Inflammatory macrophage treated with lipopolysaccharide for 1 hour (primary cell): ENCODE results near the gene MRGPRG.

ENCODE experiments used
- DNase-seq, 2 donors: peaks; one replicate each; pipeline ENCODE4 v3.0.0-alpha.2; 2020 to 2022

MRGPRG gene

DNA sequence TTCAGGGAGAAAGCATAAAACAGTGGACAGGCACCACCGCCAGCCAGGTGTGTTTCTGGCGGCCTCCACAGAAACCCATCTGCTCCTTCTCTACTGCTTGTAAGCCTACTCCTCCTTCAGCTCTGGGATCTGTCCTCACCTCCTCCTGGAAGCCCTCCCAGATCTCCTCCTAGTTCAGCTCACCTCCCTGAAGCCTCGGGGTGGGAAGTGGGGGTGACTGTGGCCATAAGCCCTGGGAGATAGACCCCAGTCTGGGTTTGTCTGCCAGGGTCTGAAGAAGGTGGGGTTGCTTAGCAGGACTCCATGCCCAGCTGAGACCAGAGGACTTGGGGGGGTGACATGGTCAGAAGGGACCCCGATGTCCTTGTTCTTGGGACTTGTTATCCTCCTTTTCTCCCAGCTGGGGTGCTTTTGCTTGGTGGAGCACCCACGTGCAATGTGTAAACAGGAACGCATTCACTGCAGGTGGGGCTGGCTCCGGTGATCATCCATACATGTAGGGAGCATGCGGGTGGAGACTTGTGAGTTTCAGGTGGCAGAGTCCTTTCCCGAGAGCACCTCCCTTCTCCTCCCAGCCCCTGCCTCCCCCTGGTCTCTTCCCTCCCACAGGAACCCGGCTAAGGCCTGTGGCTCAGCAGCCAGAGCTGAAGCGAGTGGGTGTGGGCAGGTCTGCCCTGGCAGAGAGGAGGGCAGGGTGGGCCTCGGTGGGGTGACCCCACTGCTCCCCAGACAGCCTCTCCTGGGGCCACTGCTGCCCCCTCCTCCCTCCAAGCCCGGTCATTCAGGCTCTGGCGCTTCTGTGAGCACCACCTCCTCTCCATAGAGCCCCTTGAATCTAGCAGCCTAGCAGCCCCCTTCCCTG is 25.9 kb downstream of the MRGPRG start:
- no peak for DNase-seq

DNA sequence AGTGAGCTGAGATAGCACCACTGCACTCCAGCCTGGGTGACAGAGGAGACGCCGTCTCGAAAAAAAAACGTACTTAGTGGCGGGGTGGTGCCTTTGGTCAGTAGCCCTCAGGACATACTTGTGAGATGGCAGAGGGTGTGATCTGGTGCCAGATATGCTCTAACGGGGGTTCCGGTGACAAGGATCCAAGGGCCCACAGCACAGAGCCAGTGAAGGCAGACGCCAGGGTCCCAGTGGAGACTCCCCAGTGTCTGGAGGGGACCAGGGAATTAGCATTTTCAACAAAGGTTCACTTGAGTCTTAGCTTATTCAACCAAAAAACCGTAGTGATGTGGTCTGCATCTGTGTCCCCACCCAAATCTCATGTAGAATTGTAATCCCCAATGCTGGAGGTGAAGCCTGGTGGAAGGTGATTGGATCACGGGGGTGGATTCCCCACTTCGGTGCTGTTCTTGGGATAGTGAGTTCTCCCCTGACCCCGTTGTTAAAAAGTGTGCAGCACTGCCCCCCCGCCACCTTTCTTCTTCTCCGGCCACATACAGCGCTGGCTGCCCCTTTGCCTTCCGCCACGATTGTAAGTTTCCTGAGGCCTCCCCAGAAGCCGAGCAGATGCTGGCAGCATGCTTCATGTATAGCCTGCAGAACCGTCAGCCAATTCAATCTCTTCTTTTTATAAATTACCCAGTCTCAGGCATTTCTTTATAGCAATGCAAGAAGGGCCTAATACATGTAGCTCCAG is 26.9 kb downstream of the MRGPRG start:
- DNase-seq, result no peak

DNA sequence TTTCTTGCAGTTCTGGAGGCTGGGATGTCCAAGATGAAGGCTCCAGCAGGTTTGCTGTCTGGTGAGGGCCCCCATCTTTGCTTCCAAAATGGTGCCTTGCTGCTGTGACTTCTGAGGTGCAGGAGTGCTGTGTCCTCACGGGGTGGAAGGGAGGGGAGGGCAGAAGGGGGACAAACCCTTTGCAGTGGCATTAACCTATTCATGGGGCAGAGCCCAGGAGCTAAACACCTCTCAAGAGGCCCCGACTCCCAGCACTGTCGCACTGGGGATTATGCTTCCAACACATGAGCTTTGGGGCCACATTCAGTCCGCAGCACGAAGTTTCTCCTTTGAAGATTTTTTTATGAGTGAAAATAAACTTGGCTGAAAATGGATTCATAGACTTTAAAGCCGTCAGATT is 28.0 kb downstream of the MRGPRG start:
- no peak for DNase-seq

DNA sequence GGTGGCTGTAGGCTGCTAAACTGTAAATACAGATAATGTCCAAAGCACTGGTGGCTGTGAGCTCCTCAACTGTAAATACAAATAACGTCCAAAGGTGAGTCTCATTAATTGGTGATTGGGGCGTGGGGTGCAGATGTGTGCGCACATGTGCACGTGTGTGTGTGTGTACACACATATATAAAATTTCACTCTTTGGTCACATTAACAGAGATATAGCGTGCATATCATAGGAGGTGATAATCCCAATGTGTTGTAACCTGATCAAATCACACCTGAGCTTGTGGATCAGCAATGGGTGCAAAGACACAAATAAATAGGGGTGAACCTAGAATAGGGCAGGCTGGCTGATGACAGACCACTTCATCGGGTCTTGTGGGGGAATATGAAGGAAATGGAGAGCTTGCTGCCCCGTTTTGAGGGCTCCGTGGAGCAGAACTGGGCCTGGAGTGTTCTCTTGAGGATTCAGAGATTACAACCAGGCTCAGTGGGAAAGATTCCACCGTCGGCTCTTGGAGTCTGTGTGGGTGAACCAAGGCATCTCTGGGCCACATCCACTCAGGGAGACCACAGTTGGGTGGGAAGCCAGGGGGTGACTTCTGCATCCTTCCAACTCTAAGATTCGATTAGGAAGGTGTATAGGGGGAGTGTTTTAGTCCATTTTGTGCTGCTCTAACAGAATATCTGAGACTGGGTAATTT is 28.6 kb downstream of the MRGPRG start:
- no peak for DNase-seq

DNA sequence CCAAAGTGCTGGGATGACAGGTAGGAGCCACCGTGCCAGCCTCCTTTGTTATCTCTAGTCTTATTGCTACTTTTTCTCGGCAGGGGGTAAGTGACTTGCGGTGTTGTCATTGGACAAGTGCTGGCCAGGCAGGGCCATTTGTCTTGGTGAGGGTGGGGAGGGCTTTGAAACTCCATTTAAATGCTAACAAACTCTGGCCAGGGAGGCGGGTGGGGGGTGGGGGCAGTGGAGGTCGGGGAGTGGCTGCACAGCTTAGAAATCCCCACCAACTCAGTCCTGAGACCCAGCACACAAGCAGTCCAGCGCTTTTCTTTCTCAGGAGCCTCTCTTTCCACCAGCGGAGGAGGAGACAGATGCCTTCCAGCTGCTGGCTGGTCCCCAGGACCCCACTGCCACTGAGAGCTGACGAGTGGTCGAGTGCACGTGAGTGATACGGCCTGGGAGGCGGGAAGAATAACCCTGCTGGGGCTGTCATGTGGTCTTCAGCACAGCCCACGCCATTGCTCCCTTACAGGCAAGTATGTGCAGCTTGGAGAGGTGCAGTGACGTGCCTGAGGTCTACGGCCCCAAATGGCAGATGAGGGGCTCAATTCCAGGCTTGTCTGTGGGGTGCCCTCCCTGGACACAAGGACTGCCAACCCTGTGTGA is 29.3 kb downstream of the MRGPRG start:
- no peak for DNase-seq

DNA sequence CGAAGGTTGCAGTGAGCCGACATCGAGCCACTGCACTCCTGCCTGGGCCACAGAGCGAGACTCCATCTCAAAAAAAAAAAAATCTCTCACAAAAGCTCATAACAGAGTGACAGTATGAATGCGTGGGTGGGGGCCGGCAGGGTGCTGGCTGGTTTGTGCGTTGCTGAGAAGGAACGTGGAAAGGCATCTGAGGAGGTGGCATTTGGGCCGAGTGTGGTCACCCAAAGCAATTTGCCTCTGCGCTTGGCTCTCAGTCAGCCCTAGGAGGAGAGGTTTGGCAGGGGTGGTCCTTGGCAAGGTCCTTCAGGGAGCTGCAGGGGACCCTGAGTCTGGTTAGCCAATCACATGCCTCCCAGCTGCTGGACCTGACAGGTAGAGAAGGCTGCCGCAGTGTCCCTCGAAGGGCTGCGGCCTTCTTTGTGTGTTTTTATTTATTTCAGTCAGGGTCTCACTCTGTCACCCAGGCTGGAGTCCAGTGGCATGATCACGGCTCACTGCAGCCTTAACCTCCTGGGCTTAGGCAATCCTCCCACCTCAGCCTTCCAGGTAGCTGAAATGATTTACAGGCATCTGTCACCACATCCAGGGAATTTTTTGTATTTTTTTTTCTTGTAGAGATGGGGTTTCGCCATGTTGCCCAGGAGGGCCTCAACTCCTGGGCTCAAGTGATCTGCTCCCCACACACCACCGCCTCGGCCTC is 30.0 kb downstream of the MRGPRG start:
- DNase-seq, result no peak

DNA sequence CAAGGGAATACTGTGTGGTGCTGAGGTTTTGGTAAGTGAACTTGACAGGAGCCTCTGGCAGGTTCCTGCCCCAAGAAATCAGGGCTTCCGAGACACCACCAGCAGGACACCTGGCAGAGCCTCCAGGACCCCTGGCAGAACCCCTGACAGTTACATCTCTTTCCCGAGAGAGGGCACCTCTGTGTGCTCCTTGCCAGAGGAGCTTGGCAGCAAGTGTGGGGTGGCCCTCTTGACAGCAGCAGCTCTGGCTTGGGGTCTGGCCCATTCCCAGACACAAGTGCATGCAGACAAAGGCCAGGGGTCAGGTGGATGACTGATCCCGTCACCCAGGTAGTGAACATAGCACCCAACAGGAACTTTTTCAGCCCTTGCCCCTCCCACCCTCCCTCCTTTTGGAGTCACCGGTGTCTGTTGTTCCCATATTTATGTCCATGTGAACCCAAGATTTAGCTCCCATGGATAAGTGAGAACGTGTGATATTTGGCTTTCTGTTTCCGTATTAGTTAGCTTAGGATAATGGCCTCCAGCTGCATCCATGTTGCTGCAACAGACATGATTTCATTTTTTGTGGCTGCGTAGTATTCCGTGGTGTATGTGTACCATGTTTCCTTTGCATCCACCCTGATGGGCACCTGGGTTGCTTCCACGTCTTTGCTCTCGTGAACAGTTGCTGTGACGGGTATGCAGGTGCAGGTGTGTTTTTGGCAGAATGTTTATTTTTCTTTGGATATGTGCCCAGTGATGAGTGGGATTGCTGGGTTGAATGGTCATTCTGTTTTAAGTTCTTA is 32.3 kb downstream of the MRGPRG start:
- no peak for DNase-seq

DNA sequence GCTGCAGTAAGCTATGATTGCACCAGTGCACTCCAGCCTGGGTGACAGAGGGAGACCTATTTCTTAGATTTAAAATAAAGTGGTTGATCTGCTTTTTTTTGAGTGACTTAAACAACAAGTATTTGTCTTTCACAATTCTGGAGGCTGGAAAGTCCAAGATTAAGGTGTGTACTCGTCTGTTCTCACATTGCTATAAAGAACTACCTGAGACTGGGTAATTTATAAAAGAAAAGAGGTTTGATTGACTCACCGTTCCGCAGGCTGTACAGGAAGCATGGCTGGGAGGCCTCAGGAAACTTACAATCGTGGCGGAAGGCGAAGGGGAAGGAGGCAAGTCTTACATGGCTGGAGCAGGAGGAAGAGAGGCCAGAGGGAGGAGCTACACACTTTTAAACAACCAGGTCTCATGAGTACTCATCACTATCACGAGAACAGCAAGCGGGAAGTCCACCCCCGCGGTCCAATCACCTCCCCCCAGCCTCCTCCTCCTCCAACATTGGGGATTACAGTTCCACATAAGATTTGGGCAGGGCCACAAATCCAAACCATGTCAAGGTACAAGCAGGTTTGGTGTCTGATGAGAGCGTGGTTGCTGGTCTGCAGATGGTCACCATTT is 33.8 kb downstream of the MRGPRG start:
- peak in 1 of 2 donors; percentile 21 for DNase-seq

DNA sequence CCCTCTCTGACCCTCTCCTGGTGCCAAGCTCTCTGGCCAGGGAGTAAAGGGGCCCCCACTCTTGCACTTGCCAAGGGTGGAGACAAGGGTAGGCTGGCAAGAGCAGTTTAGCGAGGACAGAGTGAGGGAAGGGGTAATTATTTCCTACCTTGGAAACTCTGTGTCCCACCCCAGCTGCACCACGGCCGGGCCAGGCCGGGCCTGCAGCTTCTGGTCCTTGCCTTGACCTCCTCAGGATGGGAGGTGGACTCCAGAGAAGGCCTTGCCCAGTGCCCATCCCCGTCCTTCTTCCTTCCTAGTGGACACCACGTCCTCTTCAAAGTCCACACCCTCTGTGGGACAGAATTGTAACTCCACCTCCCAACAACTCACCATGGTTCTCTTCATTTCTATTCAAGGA is 35.1 kb downstream of the MRGPRG start:
- no peak for DNase-seq

DNA sequence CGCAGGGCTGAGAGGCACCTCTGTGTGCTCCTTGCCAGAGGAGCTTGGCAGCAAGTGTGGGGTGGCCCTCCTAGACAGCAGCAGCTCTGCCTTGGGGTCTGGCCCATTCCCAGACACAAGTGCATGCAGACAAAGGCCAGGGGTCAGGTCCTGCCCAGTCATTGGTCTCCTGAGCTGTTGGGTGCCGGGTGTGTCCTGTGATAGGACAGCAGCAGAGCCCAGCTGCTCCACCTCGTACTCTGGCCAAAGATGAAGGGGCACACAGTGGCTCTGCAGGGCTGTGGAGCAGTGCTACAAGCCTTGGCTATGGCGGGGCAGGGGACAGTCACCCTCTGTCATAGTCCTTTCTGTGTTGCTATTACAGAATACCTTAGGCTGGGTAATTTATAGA is 36.2 kb downstream of the MRGPRG start:
- DNase-seq, result no peak

DNA sequence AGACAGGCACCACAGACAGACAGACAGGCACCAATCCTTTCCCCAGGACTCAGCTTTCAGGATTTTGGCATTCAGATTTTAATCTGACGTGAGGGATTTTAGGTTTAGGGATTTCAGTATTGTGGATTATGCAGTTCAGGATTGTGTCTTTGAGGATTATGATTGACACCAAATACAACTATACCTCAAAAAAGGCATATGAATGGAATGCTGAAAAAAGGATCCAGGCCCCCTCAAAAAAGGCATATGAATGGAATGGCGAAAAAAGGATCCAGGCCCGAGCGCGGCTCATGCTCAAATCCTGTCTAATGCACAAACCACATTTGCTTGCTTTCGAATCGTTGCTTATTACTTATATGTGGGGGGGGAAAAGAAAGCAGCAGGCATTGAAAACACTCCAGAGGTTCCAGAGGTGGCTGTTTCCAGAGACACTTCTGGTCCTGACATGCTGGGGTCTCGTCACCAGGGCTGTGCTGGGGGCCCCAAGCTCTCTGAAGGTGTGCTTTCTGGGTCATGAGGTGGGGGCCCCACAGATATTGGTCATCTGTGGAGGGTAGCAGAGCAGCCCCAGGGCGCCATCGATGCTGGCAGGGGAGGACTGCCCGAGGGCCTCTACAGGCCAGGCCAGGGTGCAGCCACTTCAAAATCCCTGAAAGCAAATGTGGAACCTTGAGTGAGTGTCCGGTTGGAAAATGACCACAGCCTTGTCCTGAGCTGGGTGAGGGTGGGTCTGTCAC is 36.7 kb downstream of the MRGPRG start:
- no peak for DNase-seq

DNA sequence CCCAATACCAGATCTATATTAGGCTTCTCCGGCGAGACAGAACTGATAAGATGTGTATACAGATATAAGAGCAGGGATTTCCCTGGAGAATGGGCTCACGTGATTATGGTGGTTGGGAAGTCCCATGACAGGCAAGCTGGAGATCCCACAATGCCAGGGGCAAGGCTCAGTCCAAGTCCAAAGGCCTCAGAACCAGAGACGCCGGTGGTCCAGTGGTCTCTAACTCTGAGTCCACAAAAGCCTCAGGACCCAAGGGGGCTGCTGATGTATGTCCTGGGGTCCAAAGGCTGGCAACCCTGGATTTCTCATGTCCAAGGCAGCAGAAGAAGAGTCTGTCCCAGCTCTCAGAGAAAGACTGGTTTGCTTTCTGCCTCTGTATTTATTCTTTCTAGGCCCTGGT is 37.7 kb downstream of the MRGPRG start:
- no peak for DNase-seq

DNA sequence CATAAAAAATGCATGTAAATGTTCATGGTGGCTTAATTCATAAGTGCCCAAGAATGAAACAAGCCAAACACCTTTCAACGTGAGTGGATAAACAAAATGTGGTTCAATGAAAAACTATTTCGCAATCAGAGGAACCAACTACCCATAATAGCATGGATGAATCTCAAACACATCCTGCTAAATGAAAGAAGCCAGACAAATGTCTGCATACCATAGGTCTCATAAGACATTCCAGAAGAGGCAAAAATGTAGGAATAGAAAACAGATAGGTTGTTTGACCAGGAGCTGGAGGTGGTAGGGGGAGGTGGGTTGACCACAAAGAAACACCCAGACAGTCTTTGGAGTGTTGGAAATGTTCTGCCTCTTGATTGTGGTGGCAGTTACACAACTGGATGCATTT is 40.3 kb downstream of the MRGPRG start:
- no peak for DNase-seq

DNA sequence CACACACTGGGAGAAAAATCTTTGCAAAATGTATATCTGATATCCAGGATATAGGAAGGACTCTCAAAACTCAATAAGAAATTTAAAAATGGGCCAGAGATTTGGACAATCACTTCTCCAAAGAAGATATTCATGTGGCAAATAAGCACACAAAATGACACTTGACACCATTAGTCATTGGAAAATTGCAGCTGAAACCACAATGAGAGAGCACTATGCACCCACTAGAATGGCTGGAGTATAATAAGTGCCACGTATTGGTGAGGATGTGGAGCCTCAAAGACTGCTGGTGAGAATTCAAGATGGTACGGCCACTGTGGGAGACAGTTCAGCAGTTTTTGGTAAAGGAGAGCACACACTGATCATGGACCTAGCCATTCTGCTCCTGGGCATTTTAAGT is 40.7 kb downstream of the MRGPRG start:
- peak; percentile 68 to 85 for DNase-seq

DNA sequence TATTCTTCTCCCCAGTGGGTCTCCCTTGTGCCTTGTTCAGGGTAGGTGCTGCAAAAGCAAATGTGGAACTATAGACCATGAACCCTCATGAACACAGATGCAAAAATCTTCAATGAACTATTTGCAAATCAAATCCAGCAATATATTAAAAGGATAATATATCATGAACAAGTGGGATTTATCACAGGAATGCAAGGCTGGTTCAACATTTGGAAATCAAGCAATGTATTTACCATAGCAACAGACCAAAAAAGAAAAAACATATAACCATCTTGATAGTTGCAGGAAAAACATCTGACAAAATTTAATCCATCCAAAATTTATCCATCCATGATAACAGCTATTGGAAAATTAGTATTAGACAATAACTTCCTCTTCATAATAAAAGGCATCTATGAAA is 42.1 kb downstream of the MRGPRG start:
- no peak for DNase-seq

DNA sequence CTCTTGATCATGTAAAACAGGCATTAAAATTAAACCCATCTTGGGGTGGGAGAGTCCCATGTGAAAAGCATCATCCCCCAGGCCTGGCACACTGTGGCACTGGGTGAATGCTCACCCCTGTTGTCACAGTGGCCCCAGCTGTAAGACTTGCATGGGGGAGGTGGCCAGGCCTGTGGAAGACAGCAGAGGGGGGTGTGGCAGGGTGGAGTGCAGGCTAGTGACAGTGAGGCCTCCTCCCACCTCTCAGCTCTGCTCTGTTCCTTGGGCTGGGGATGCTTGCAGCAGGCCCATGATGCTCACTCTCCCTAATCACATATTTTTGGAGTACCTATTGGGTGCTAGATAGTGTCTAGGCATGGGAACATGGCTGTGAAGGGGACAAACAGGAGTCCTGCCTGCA is 43.4 kb downstream of the MRGPRG start:
- no peak for DNase-seq

DNA sequence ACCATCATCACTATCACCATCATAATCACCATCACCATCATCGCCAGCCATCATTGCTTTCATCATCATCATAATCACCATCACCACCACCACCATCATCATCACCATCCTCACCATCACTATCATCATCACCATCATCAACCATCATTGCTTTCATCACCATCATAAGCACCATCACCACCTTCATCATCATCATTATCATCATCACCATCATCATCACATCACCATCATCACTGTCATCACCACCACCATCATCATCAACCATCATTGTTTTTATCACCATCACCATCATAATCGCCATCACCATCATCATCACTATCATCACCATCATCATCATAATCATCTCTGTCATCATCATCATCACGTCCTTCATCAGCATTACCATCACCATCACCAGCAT is 44.2 kb downstream of the MRGPRG start:
- DNase-seq, result no peak

DNA sequence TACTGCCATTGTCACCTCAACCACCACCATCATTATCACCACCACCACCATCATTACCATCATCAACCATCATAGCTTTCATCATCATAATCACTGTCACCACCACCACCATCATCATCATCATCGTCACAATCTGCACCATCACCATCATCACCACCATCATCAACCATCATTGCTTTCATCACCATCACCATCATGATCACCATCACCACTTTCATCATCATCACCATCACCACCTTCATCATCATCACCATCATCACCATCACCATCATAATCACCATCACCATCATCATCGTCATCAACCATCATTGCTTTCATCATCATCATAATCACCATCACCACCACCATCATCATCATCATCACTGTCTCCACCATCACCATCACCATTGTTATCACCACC is 44.8 kb downstream of the MRGPRG start:
- DNase-seq, result no peak

DNA sequence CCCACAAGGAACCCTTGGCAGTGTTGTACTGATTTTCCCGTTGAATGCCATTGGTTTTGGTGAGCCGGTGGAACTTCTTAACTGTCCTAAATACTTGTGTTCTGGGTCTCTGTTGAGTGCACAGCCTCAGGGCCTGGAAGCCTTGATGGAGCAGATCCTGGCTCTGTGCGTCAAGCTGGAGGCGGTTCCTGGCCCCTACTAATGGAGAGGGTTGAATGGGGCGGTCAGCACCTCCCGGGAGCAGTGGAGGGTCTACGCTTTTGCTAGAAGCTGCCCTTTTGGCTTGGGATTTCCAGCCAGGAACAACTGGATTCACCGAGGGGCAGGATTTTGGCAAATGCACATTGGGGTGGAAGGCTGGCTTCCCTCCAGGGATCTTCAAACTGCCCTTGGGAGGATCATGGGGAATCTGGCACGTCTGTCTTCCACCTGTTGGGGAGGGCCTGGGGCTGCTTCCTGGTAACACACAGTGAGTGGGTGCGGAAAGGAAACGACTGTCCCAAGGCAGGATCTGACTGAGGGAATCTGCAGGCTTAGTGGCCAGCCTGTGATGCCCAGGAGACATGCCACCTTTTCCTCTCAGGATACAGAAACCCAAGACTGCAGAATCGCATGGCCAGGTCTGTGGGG is 46.6 kb downstream of the MRGPRG start:
- DNase-seq, result no peak
